NCI-H1930 (cell line): ENCODE measurements around the gene DAB2.
"Not testable (repeated sequence)": the region's sequence is repeated elsewhere in the genome, so short reads cannot be mapped to it uniquely, and the experiment has no call there.

Experiments
- DNase-seq, 2 experiments: peaks; one replicate each; lab custom pipeline; 2025; lab: John Stamatoyannopoulos, UW

Gene DAB2

GRCh38 chr5:39340506-39340905, 84.3 kb downstream of the DAB2 start:
- DNase-seq: no peak

DNA sequence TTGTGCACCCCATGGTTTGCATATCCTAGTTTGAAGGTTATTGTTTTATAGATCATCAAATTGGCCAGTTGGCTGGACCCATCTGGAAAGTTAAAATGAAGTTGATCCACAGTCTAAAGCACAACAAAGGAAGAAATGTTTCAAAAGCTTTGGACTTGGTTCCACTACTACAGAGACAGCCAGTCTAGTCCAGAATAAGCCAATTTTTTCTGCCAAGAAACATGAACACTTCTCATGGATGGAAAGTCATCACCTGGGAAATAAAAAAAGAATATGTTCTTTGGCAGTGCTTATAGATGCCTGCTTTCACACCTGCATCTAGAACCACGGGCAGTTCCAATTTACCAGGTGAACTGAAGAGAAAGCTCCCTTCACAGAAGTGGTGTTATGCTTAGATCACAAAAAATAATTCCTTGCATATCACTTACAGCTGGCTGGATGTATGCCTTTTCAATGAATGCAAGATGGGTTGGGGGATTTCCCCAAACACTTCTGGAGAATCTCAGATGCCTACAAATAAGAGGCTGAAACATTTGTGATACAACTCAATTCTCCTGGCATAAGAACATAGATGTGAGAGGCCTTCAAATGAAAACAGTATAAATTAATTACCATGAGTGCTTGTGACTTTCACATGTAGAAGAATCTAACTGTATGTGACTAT, 87.4 kb downstream of the DAB2 start:
- DNase-seq: no peak

DNA sequence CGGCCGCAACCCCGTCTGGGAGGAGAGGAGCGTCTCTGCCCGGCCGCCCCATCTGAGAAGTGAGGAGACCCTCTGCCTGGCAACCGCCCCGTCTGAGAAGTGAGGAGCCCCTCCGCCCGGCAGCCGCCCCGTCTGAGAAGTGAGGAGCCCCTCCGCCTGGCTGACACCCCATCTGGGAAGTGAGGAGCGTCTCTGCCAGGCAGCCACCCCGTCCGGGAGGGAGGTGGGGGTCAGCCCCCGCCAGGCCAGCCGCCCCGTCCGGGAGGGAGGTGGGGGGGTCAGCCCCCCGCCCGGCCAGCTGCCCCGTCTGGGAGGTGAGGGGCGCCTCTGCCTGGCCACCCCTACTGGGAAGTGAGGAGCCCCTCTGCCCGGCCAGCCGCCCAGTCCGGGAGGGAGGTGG, 90.5 kb downstream of the DAB2 start:
- not testable (repeated sequence) for DNase-seq

DNA sequence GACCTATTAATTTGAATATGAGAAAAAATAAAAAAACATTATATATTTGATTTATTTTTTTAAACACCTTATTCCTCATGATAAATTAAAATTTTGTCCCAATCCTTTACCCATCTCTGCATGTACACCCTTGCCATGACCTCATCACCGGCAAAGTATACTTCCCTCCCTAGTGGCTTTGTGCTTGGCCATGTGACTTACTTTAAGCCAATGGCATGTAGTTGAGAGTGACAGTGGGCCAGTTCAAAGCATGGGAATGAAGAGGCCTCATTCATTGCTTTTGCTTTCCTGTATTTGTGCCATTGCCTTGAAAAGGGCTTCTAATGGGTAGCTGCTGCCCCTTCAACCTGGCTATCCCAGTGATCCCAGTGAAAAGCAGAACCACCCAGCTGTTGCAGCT, 91.7 kb downstream of the DAB2 start:
- no peak for DNase-seq

DNA sequence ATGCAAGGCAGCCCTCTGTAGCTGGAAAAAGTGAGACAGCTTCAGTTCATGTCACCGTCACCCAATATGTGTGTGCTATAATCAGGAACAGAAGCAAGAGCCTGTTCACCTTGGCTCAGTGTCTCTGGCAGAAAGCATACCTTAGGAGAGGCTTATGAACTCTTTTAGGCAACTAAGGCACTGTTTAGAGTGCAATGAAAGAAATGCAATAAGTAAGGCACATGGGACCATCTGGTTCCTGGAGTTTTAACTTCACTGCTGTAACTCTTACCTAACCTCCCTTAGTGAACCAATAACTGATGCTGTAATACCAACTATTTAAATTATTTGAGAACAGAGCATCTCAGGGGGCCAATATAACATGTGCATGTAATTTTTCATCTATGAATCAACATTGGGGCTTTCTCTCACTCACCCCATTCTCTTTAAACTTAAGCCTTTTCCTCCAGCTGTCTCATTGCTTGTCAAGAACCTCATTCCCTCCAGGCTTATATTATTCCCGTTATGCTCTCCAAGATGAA, 92.9 kb downstream of the DAB2 start:
- DNase-seq: no peak

GRCh38 chr5:39328731-39329130, 96.0 kb downstream of the DAB2 start:
- DNase-seq: no peak

- DNase-seq: no peak
Observed at GRCh38 chr5:39323542-39323941, 101.2 kb downstream of the DAB2 start.
